Liver (tissue), 9 donors: Measurements from ENCODE around the gene ASB7. TPM values are rescaled to one million over a fixed set of nuclear protein-coding genes. Genes with fewer than 3 reads are reported as not detected.

Source experiments
- DNase-seq: peaks from one replicate; pipeline ENCODE4 v3.0.0-alpha.2; 2017; ENCODE audit warnings: low spot score
- H3K27ac ChIP-seq, 2 donors: one replicate each; pipeline ENCODE4 v1.7.0; 2013; ENCODE audit warnings: inconsistent platforms in 2 of 2, low read length in 2 of 2, control low read depth in 1 of 2, low read depth in 1 of 2, mild to moderate bottlenecking in 1 of 2
- H3K27me3 ChIP-seq, 4 donors: one replicate each; pipeline versions ENCODE4 v1.6.1 to v1.7.0; 2013; ENCODE audit warnings: low read length in 3 of 4, inconsistent platforms in 1 of 4, mild to moderate bottlenecking in 1 of 4, moderate library complexity in 1 of 4; ENCODE audit not compliant: control insufficient read depth in 4 of 4, insufficient read depth in 4 of 4
- H3K36me3 ChIP-seq, 4 donors: one replicate each; pipeline versions ENCODE4 v1.6.1 to v1.7.0; 2013; ENCODE audit warnings: low read length in 3 of 4, mild to moderate bottlenecking in 3 of 4, low read depth in 1 of 4, moderate library complexity in 1 of 4; ENCODE audit not compliant: control insufficient read depth in 4 of 4, insufficient read depth in 3 of 4
- H3K4me1 ChIP-seq, 4 donors: one replicate each; pipeline versions ENCODE4 v1.6.1 to v1.7.0; 2013; ENCODE audit warnings: low read length in 3 of 4, mild to moderate bottlenecking in 3 of 4, moderate library complexity in 1 of 4; ENCODE audit not compliant: control insufficient read depth in 4 of 4, insufficient read depth in 4 of 4
- H3K4me3 ChIP-seq, 3 donors: one replicate each; pipeline versions ENCODE4 v1.6.1 to v1.7.0; 2013; ENCODE audit warnings: low read length in 3 of 3, control low read depth in 1 of 3, low read depth in 1 of 3, mild to moderate bottlenecking in 1 of 3
- H3K9ac ChIP-seq, 2 donors: one replicate each; pipeline ENCODE4 v1.7.0; 2013; ENCODE audit warnings: low read length in 2 of 2, mild to moderate bottlenecking in 2 of 2, moderate library complexity in 2 of 2, control low read depth in 1 of 2, low read depth in 1 of 2
- H3K9me3 ChIP-seq, 4 donors: one replicate each; pipeline versions ENCODE4 v1.6.1 to v1.7.0; 2013; ENCODE audit warnings: low read length in 3 of 4; ENCODE audit not compliant: control insufficient read depth in 4 of 4
- ATF3 ChIP-seq: IDR thresholded peaks from 2 replicates; pipeline ENCODE4 v1.6.1; 2016; ENCODE audit warnings: antibody characterized with exemption
- CTCF ChIP-seq: fragments of 150-350 bp; IDR thresholded peaks from 2 replicates; pipeline ENCODE4 v1.5.1; 2017; ENCODE audit warnings: improper control_type of control experiment, low read depth, low read length; ENCODE audit not compliant: missing input control
- EGR1 ChIP-seq, 2 donors: IDR thresholded peaks; 2 replicates each; pipeline ENCODE4 v1.6.1; 2016 to 2018; ENCODE audit warnings: antibody characterized with exemption in 2 of 2, low read depth in 2 of 2
- FOXA1 ChIP-seq: IDR thresholded peaks from 2 replicates; pipeline ENCODE4 v1.6.1; 2016; ENCODE audit warnings: antibody characterized with exemption
- FOXA2 ChIP-seq: IDR thresholded peaks from 2 replicates; pipeline ENCODE4 v1.6.1; 2016; ENCODE audit warnings: antibody characterized with exemption
- GABPA ChIP-seq, 2 donors: IDR thresholded peaks in 1 of 2; conservative IDR thresholded peaks in 1 of 2; 2 replicates each; pipeline ENCODE4 v1.6.1; 2016; ENCODE audit warnings: antibody characterized with exemption in 2 of 2, mild to moderate bottlenecking in 1 of 2, moderate library complexity in 1 of 2
- HNF4A ChIP-seq, 2 donors: conservative IDR thresholded peaks; 2 replicates each; pipeline ENCODE4 v1.6.1; 2016; ENCODE audit warnings: antibody characterized with exemption in 2 of 2, mild to moderate bottlenecking in 2 of 2
- HNF4G ChIP-seq: IDR thresholded peaks from 2 replicates; pipeline ENCODE4 v1.6.1; 2016; ENCODE audit warnings: antibody characterized with exemption
- JUND ChIP-seq, 2 donors: IDR thresholded peaks; 2 replicates each; pipeline ENCODE4 v1.6.1; 2016; ENCODE audit warnings: antibody characterized with exemption in 2 of 2
- NR2F2 ChIP-seq: IDR thresholded peaks from 2 replicates; pipeline ENCODE4 v1.6.1; 2016; ENCODE audit warnings: antibody characterized with exemption
- RAD21 ChIP-seq, 2 donors: IDR thresholded peaks; 2 replicates each; pipeline ENCODE4 v1.6.1; 2016; ENCODE audit warnings: antibody characterized with exemption in 2 of 2, mild to moderate bottlenecking in 2 of 2
- RXRA ChIP-seq, 2 donors: IDR thresholded peaks; 2 replicates each; pipeline ENCODE4 v1.6.1; 2017 to 2018; ENCODE audit warnings: antibody characterized with exemption in 2 of 2, mild to moderate bottlenecking in 1 of 2
- SP1 ChIP-seq: IDR thresholded peaks from 2 replicates; pipeline ENCODE4 v1.6.1; 2018; ENCODE audit warnings: antibody characterized with exemption, mild to moderate bottlenecking
- TAF1 ChIP-seq: conservative IDR thresholded peaks from 2 replicates; pipeline ENCODE4 v1.6.1; 2016; ENCODE audit warnings: antibody characterized with exemption, mild to moderate bottlenecking
- YY1 ChIP-seq: IDR thresholded peaks from 2 replicates; pipeline ENCODE4 v1.6.1; 2016; ENCODE audit warnings: antibody characterized with exemption, mild to moderate bottlenecking
- WGBS: extraction: QIAGEN DNeasy Blood & Tissue Kit; methylation state at CpG from one replicate; pipeline ENCODE4 v1.1.7; 2013; 5-methylcytosine and 5-hydroxymethylcytosine counted together
- polyA plus RNA-seq, 2 donors: library from polyadenylated mRNA; stranded (reverse) in 1 of 2; unstranded in 1 of 2; fragments of 200-250 nt in 1 of 2; fragments of >200 nt in 1 of 2; fragmentation: Nextera tagmentation in 1 of 2; extraction: Ambion mirVana in 1 of 2; gene quantifications; one replicate each; pipeline versions ENCODE4 v1.2.1 to v1.2.3, GENCODE V29; 2013 to 2015
- total RNA-seq, 2 donors: library from RNA; depleted of rRNA; stranded (reverse); fragments of >200 nt; gene quantifications; one replicate each; pipeline ENCODE4 v1.2.3, GENCODE V29; 2014
- TF ChIP-seq, protein P1 (sequence below): IDR thresholded peaks from 2 replicates; pipeline ENCODE4 v1.6.1; 2016; ENCODE audit warnings: antibody characterized with exemption
- TF ChIP-seq, protein P2 (sequence below): IDR thresholded peaks from 2 replicates; pipeline ENCODE4 v1.6.1; 2016; ENCODE audit warnings: antibody characterized with exemption
- TF ChIP-seq, protein P3 (sequence below): IDR thresholded peaks from 2 replicates; pipeline ENCODE4 v1.6.1; 2016; ENCODE audit warnings: antibody characterized with exemption, mild to moderate bottlenecking
- donor health status: healthy.
- donor health status: healthy.
- donor health status: healthy.
- donor health status: healthy.
- donor health status: healthy.

ASB7 gene
- total and polyA plus RNA-seq, 4 donors, result 3.7 to 12.6 (median 6.5) TPM

DNA sequence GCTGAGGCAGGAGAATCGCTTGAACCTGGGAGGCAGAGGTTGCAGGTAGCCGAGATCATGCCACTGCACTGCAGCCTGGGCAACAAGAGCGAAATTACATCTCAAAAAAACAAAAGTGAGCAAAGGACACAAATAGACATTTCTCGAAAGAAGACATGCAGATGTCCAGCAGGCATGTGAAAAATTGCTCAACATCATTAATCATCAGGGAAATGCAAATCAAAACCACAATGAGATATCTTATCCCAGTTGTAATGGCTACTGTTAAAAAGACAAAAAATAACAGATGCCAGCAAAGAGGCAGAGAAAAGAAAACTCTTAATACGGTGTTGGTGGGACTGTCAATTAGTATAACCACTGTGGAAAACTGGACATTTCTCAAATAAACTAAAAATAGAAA, 20.9 kb downstream of the ASB7 start:
- TF ChIP-seq TAF1, result no peak
- TF ChIP-seq, protein P1, sequence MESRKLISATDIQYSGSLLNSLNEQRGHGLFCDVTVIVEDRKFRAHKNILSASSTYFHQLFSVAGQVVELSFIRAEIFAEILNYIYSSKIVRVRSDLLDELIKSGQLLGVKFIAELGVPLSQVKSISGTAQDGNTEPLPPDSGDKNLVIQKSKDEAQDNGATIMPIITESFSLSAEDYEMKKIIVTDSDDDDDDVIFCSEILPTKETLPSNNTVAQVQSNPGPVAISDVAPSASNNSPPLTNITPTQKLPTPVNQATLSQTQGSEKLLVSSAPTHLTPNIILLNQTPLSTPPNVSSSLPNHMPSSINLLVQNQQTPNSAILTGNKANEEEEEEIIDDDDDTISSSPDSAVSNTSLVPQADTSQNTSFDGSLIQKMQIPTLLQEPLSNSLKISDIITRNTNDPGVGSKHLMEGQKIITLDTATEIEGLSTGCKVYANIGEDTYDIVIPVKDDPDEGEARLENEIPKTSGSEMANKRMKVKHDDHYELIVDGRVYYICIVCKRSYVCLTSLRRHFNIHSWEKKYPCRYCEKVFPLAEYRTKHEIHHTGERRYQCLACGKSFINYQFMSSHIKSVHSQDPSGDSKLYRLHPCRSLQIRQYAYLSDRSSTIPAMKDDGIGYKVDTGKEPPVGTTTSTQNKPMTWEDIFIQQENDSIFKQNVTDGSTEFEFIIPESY, result no peak
- TF ChIP-seq CTCF, result no peak
- no peak for TF ChIP-seq RAD21 (IDR thresholded peaks at IDR 0.05)
- TF ChIP-seq EGR1 (IDR thresholded peaks at IDR 0.05; ENCODE audit: low read depth in 2 of 2), result no peak
- TF ChIP-seq NR2F2, result no peak
- TF ChIP-seq FOXA2, result no peak
- TF ChIP-seq YY1, result no peak
- no peak for TF ChIP-seq HNF4A (conservative IDR thresholded peaks at IDR 0.05)
- TF ChIP-seq HNF4G, result no peak
- TF ChIP-seq RXRA (IDR thresholded peaks at IDR 0.05), result no peak
- TF ChIP-seq GABPA (IDR thresholded peaks at IDR 0.05 in 1 of 2, conservative IDR thresholded peaks at IDR 0.05 in 1 of 2), result no peak
- TF ChIP-seq FOXA1, result no peak
- no peak for TF ChIP-seq JUND (IDR thresholded peaks at IDR 0.05)
- TF ChIP-seq, protein P2, sequence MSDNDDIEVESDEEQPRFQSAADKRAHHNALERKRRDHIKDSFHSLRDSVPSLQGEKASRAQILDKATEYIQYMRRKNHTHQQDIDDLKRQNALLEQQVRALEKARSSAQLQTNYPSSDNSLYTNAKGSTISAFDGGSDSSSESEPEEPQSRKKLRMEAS, result no peak
- TF ChIP-seq SP1, result no peak
- no peak for TF ChIP-seq ATF3
- TF ChIP-seq, protein P3, sequence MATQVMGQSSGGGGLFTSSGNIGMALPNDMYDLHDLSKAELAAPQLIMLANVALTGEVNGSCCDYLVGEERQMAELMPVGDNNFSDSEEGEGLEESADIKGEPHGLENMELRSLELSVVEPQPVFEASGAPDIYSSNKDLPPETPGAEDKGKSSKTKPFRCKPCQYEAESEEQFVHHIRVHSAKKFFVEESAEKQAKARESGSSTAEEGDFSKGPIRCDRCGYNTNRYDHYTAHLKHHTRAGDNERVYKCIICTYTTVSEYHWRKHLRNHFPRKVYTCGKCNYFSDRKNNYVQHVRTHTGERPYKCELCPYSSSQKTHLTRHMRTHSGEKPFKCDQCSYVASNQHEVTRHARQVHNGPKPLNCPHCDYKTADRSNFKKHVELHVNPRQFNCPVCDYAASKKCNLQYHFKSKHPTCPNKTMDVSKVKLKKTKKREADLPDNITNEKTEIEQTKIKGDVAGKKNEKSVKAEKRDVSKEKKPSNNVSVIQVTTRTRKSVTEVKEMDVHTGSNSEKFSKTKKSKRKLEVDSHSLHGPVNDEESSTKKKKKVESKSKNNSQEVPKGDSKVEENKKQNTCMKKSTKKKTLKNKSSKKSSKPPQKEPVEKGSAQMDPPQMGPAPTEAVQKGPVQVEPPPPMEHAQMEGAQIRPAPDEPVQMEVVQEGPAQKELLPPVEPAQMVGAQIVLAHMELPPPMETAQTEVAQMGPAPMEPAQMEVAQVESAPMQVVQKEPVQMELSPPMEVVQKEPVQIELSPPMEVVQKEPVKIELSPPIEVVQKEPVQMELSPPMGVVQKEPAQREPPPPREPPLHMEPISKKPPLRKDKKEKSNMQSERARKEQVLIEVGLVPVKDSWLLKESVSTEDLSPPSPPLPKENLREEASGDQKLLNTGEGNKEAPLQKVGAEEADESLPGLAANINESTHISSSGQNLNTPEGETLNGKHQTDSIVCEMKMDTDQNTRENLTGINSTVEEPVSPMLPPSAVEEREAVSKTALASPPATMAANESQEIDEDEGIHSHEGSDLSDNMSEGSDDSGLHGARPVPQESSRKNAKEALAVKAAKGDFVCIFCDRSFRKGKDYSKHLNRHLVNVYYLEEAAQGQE, result no peak
- DNase-seq, result no peak

More for the DNA sequence above, 20.9 kb downstream of the ASB7 start:
- Histone ChIP-seq H3K27ac (no peak overlapping the region), H3K4me1 (peaks cover 0 to 7% (median 2%) of the 10 kb centered on the region in 4 donors), H3K4me3 (no peak overlapping the region), H3K9ac (no peak overlapping the region), H3K9me3 (no peaks in the 10 kb centered on the region), H3K36me3 (peaks cover 1 to 5% (median 3%) of the 10 kb centered on the region in 4 donors), H3K27me3 (no peaks in the 10 kb centered on the region)
- WGBS, result 97% methylated on average over 5 of the region's 5 CpGs
